ENCODE data around the gene TMEM181. TPM values are rescaled to one million over a fixed set of nuclear protein-coding genes. Genes with fewer than 3 reads are reported as not detected.

TMEM181 gene, protein sequence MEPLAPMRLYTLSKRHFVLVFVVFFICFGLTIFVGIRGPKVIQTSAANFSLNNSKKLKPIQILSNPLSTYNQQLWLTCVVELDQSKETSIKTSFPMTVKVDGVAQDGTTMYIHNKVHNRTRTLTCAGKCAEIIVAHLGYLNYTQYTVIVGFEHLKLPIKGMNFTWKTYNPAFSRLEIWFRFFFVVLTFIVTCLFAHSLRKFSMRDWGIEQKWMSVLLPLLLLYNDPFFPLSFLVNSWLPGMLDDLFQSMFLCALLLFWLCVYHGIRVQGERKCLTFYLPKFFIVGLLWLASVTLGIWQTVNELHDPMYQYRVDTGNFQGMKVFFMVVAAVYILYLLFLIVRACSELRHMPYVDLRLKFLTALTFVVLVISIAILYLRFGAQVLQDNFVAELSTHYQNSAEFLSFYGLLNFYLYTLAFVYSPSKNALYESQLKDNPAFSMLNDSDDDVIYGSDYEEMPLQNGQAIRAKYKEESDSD
- total RNA-seq, result 9.3 and 9.6 TPM in 2 replicates
- 8.3 TPM for total RNA-seq (2013)
- 2.8 and 4.6 TPM in 2 replicates for polyA plus RNA-seq
- 3.8 and 4.0 TPM in 2 replicates for polyA minus RNA-seq

DNA sequence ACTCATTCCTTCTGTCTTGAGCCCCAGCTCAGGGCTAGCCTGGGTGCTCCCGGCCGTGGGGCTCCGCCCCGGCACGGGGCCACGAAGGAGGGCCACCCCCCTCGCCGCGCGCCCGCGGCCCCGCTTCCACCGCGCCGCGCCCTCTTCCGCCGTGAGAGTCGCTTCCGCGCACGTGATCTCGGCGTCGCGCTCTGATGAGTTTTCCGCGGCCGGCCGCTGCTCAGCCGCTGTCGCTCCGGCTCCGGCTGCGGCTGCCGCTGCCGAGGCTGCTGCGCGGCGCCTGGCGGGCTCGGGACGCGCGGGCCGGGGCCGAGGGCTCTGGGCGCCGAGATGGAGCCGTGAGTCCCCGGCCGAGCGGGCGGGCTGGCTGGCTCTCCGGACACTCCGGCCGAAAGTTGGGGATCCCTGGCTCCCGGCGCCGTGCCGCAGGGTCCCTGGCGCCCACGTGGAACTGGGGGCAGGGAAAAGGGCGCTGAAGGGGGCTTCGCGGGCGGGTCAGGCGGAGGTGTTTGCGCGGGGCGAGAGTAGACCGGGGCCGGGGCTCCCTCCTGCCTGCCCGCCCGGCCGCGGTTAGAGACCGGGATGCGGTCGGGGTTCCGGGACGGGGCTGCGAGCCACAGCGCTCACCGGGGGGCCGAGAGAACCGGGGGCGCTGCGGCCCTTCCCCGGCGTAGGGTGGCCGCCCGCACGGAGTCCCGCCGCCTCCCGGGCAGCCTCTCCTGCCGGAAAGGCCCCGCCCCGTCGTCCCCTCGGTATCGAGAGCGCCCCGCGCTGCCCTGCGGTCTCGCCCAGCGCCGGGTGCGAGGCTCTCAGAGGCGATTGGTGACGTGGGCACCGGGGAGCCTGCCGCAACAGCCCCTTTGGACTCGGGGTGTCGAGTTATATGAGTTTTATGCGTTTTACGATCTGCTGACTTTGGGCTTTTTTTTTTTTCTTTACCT is at the start of gene TMEM181:
TSS of gene TMEM181 (plus strand) at position 197 of the 941 bp plus-strand sequence. CDS start at position 331, 134 bp downstream.
- H3K27ac Mint-ChIP-seq, result peak within 1 kb of the TSS; percentile 82
- Histone ChIP-seq H3K9ac (ENCODE audit: low read length) (peak within 1 kb of the TSS; percentile 79), H3K36me3 (replicated peaks in 1 of 2; ENCODE audit: control extremely low read depth in 1 of 2, control insufficient read depth in 1 of 2, extremely low read depth in 1 of 2, insufficient read depth in 2 of 2, low read length in 1 of 2) (no peaks in the 10 kb centered on the region), H3K27me3 (replicated peaks in 1 of 4; ENCODE audit: control extremely low read depth in 1 of 4, control insufficient read depth in 3 of 4, insufficient read depth in 4 of 4, low read length in 3 of 4) (no peaks in the 10 kb centered on the region), H3K4me1 (ENCODE audit: control insufficient read depth in 2 of 2, insufficient read depth in 2 of 2, low read length in 2 of 2) (peaks cover 15 to 21% of the 10 kb centered on the region in 2 donors), H3K79me2 (ENCODE audit: control insufficient read depth, insufficient read depth, low read length) (peaks cover 50% of the 10 kb centered on the region), H3K4me2 (replicated peaks; ENCODE audit: low read depth, low read length, poor library complexity, severe bottlenecking) (peak within 1 kb of the TSS; percentile 90), H3K9me3 (ENCODE audit: control extremely low read depth in 1 of 3, control insufficient read depth in 2 of 3, insufficient read depth in 1 of 3, low read length in 2 of 3) (no peaks in the 10 kb centered on the region), H3K4me3 (ENCODE audit: control extremely low read depth in 1 of 5, extremely low read depth in 1 of 5, insufficient read depth in 1 of 5, low read depth in 2 of 5, low read length in 4 of 5) (peak within 1 kb of the TSS; percentile 54 to 83 (median 75)), H4K20me1 (ENCODE audit: control insufficient read depth, insufficient read depth, low read length, poor library complexity, severe bottlenecking) (peaks cover 15% of the 10 kb centered on the region), H2AFZ (ENCODE audit: insufficient read depth, low read depth, low read length, poor library complexity, severe bottlenecking) (peak within 1 kb of the TSS; percentile 81), H3K27ac (ENCODE audit: low read length in 2 of 2) (peak within 1 kb of the TSS; percentile 62 to 76)
- under 1% methylated on average over 118 of the region's 120 CpGs for WGBS (ENCODE audit: insufficient coverage)
- H3K4me1 Mint-ChIP-seq, result peaks cover 28% of the 10 kb centered on the region
- H3K4me3 Mint-ChIP-seq, result peak within 1 kb of the TSS; percentile 84
- DNase-seq (peak; percentile 92), ATAC-seq (ENCODE audit: low read depth) (peak; percentile 89)
- H3K9me3 Mint-ChIP-seq (ENCODE audit: insufficient read depth), result no peaks in the 10 kb centered on the region
- H3K27me3 Mint-ChIP-seq, result no peaks in the 10 kb centered on the region
- POLR2A ChIA-PET, result no interaction called here
- intact Hi-C loops (cut with micrococcal nuclease), result loop anchor here (1.0 to 10.0 kb wide), 4 partner anchors 24 to 393 kb away; partner anchors contain the start of genes DYNLT1, GTF2H5 and SERAC1
- CTCF ChIA-PET, result interaction anchor here (1.2 kb wide), 1 partner anchor 41 kb away, joined by 3 read pairs; no protein-coding TSS in a partner anchor
- TF ChIP-seq, protein P1, sequence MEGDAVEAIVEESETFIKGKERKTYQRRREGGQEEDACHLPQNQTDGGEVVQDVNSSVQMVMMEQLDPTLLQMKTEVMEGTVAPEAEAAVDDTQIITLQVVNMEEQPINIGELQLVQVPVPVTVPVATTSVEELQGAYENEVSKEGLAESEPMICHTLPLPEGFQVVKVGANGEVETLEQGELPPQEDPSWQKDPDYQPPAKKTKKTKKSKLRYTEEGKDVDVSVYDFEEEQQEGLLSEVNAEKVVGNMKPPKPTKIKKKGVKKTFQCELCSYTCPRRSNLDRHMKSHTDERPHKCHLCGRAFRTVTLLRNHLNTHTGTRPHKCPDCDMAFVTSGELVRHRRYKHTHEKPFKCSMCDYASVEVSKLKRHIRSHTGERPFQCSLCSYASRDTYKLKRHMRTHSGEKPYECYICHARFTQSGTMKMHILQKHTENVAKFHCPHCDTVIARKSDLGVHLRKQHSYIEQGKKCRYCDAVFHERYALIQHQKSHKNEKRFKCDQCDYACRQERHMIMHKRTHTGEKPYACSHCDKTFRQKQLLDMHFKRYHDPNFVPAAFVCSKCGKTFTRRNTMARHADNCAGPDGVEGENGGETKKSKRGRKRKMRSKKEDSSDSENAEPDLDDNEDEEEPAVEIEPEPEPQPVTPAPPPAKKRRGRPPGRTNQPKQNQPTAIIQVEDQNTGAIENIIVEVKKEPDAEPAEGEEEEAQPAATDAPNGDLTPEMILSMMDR (IDR thresholded peaks at IDR 0.05), result no peak
- no peak for TF ChIP-seq EZH2 (IDR thresholded peaks at IDR 0.05; ENCODE audit: borderline replicate concordance, insufficient read depth, low read depth, low read length, poor library complexity, severe bottlenecking)
